ENCODE measurements around the gene TMEM200B.
A peak's percentile ranks its signal among the peaks of the same experiment; 100 is the strongest.
"Not testable (repeated sequence)": the region's sequence is repeated elsewhere in the genome, so short reads cannot be mapped to it uniquely, and the experiment has no call there.

The TMEM200B gene

DNA sequence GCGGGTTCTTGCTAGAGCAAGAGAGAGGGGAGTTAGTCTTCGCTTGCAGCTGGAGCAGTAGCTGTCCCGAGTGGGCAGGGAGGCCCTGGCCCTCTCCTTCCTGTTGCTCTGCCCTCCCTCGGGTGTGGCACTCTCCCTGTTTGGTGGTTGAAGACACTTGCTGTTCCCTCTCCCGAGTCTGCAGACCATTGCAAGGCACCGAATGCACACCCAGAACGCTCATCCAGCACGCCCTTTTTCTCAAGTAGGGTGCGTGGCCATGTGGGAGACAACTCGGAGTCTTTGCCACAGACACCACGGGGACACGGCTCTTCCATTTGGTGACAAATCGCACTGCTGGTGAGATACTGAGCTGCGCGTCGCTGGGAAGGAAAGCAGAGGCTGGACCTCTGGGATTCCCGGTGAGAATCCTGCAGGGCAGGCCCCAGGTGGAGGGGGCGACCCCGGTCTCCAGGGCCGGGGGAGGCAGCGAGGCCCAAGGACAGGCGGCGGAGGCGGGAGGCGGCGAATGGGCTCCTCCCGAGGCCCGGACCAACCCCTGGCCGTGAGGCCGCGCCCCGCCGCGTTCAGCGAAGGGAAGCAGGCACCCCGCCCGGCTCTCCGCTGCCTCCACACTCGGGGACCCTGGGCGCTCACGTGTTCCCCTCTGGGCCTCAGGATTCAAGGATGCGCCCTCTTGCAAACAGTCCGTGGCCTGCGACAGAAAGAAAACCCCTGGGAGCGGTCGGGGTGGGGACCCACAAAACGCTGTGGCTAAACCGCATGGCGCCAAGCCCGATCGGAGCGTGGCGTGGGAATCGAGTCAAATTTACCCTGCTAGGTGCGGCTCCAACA, 10.4 kb upstream of the TMEM200B start:
- no peak for DNase-seq

DNA sequence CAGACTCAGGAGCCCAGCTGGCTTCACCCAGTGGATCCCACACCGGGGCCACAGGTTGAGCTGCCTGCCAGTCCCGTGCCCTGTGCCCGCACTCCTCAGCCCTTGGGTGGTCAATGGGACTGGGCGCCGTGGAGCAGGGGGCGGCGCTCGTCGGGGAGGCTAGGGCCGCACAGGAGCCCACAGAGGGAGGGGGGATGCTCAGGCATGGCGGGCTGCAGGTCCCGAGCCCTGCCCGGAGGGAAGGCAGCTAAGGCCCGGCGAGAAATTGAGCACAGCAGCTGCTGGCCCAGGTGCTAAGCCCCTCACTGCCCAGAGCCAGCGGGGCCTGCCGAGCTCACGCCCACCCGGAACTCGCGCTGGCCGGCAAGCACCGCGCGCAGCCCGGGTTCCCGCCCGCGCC, 7.4 kb upstream of the TMEM200B start:
- DNase-seq: not testable (repeated sequence)

DNA sequence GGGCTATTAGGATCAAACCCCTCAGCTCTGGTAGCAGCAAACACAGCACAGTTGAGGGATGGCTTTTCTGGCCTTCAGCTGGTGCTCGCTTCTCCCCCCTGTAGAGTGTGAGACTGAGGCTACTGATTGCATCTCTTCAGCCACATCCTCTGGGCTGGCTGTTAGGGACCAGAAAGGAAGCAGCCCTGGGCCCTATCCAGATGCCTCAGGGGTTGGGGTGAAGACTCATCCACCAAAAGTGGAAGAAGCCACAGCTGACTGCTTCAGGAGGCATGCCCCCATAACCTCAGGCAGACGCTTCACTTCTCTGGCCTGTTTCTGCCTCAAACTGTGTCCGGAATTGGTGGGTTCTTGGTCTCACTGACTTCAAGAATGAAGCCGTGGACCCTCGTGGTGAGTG, 6.2 kb upstream of the TMEM200B start:
- DNase-seq: no peak

DNA sequence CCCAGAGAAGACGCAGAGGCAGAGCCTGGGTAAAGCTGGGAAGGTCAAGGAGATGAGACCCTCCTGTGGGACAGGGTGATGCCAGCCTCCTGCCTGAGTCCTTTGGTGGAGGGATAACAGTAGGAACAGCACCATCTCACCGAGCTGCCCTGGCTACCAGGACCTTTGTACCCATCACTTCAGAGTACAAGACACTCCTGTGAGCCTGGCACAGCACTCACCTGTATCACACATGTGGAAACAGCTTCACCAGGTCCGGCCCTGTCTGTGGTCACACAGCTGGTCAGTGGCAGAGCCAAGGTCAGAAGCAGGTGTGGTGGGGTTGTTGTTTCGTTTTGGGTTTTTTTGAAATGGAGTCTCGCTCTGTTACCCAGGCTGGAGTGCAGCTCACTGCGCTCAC, 5.0 kb upstream of the TMEM200B start:
- no peak for DNase-seq

DNA sequence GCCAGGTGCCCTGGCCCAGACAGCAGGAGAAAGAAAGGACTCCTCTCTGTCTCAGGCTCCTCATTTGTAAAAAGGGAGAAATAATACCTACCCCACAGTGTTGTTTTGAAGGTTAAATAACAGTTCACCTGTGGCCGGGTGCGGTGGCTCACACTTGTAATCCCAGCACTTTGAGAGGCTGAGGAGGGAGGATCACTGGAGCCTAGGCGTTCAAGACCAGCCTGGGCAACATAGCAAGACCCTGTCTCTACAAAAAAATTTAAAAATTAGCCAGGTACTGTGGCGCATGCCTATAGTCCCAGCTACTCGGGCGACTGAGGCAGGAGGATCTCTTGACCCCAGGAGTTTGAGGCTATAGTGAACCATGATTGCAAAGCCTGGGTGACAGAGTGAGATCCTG, 2.5 kb upstream of the TMEM200B start:
- DNase-seq: no peak

DNA sequence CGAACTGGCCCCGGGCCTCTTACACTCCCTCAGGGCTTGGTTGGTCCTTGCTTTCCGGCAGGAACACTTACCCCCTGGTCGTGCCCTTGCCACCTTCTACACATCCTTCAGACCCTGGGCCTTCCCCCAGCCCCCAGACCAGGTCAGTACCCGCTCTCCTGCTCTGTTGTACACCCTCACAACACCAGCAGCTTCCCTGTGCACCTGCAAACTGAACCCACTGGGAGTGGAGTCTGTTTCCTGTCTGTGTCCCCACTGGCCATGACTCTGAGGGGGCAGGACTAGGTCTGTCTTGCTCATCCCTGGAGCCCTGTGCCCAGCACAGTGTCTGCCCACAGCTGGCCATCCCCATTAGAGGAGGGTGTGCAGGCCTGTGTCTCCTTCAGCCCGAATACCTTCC, 2.1 kb upstream of the TMEM200B start:
- no peak for DNase-seq

DNA sequence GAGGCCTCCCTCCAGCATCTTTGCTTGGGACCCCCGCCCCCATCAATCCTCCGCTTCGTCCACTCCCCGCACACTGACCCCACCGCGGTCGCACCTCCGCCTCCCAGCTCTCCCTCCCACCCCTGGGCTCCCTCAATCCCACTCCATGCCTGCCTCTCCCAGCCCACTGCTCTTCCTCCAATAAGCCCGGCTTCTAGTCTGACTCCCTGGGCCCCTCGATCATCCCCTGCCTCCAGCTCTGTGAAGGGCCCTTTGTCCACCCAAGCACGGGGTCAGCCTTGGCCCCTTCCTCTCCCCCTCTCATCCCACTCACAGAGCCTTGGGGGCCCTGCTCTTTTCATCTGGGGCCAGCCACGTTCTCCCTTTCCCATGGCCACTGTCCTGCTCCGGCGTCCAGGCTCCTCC, 1.5 kb upstream of the TMEM200B start:
- DNase-seq: no peak

DNA sequence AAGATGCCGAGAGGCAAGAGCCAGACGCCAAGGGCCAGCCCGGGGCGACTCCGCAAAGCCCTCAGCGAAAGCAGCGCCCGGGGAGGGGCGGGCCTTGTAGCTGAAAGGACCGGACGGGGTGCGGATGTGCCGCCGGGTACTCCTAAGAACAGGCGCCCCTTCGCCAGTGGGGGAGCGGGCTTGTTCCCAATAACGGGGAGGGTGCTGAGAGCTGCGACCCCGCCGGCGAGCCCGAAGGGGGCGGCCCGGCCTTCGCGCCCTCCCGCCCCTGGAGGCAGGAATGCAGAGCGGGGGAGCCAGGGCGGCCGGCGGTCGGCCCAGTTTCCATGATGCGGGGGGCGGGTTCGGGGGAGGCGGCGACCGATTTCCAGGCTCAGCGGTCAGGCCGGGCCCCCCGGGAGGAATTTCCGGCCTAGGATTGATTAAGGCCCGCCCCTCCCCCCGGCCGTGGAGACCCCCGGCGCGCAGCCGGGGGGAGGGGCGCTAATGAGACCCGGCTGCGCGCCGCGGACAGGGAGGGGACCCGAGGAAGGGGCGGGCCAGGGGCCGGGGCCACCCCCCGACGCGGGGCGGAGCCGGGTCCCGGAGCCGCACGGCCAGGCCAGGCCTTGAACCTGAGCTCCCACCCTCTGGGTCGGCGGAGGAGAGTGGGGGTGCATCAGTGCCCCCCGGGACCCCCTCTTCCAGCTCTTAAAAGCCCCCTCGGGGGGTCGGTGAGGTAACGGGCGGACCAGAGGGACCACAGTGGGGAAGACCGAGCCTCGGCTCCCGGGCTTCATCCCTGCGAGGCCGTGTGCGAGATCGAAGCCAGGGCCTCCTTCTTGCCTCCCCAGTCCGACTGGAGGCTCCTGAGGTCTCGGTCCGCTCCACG, 898 bp upstream of the TMEM200B start:
- peak; percentile 82 for DNase-seq

DNA sequence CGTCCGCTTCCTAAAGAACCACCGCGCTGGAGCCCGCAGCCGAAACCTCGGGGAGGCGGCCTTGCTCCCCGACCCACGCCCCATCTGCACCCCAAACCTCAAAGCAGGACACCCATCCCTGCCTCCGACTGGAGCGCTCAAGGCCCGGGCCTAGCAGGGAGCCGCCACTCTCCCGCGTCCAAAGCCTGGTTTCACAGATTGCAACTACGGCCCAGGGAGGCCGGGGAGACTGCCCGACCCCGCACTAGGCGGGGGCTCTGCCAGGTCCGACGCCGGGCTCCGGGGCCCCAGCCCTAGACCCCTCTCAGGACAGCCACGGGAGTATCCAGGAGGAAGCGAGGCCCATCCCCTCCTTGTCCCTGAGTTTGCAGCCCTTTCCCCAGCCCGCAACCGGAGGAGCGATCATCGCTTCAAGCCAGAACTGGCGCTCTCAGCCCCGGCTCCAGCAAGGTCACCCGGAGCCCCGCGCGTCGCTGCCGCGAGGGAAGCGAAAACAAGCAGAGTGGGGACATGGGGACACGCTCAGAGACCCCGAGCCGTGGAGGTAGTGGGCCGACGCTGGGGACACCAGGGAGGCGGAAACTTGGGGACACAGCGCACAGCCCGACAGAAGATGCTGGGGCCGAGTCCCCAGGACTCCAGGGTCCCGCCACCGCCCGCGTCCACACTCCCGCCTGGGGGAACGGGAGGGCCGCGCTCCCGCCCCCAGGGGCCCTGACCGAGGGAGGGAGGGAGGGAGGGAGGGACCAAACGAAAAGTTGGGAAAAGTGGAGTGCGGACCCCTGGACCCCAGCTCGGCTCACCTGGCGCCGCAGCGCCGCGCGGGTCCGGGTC, 433 bp downstream of the TMEM200B start:
- peak; percentile 72 for DNase-seq

DNA sequence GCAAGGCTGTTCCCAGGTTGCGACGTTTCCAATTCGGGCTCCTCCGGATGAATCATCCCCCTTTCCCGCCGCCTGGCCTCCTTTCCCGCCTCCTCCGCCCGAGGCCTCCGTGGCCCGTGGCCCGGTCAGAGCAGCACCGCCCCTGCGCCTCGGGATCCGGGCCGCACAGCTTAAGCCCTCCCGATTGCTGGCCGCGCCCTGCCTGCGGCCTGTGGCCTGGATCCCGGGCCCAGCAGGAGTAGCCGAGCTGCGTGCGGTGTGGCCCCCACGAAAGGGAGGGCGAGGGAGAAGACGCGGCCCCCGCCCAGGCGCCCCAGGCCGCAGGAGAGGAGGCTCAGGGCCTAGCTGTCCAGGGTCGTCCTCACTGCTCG, 1.0 kb downstream of the TMEM200B start:
- DNase-seq: no peak

DNA sequence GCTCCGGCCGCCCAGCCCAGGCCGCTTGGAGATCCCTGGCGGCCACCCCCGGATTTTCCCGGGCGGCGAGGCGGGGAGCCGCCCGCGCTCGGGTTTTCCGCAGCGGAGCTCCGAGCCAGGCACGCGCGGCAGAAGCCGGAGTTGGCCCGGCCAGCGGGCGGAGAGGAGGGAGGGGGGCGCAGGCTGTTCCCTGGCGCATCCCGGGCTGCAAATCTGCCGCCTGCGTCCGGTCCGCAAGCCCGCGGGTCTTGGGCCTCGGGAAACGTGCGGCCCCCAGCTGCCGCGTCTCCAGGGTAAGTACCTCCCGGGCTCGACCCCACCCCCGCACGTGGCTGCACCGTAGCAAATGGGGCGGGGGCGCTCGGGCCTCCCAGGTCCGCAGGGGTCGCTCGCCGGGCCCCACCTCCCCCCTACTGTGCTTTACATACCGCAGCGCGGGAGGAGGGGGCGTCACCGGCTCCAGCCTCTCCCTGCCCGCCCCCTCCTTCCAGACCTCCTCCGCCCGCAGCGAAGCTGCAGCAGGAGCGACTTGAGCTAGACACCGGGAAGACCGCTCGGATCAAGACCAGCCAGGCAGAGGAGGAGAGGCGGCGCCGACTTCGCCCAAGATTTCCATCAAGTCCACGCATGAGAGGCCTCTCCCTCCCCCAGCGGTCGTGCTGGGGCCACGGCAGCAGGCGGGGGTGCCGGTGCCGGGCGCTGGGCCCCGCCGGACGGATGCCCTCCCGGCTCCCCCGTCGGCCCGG, 1.6 kb downstream of the TMEM200B start:
- DNase-seq: peak; percentile 72

DNA sequence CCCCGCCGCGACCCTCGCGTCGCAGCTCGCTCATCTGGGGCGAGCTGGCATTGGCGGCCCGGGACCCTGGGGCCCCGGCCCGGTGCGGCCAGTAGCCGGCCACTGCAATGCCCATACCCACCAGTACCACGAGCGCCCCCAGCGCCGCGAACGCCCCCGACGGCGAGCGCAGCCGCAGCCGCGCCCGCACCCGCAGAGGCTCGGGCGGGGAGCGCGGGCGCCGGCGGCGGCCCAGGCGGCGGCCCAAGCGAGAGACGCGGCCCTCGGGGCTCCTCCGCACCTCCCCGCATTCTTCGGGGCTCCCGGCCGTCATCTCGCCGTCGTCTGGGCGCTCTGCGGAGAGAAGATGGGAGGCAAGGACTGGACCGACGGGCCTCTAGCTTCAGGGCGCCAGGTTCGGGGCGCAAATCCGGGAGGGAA, 2.2 kb downstream of the TMEM200B start:
- no peak for DNase-seq

DNA sequence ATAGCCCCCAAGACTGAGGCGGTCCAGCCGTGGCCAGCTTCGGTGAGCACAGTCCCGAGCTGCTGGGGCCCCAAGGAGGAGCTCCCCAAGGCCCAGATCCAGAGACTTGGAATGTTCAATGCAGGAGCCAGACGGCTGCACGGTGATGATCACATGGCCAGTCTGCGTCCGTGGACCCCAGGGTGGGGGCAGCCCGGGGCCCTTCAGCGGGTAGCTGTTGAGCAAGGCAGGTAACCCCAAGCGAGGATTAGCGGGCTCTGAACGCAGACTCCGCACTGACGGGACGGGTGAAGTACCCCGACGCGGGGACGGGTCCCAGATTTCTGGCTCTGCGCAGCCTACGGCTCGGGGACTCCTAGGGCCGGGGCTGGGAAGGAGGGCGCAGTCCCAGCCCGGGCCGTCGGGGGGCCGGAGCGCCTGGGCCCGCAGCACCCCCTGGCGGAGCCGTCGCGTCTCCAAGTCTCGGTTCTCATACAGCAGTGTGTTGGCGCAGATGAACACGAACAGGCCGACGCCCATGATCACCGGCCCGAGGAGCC, 2.7 kb downstream of the TMEM200B start:
- DNase-seq: peak; percentile 72

DNA sequence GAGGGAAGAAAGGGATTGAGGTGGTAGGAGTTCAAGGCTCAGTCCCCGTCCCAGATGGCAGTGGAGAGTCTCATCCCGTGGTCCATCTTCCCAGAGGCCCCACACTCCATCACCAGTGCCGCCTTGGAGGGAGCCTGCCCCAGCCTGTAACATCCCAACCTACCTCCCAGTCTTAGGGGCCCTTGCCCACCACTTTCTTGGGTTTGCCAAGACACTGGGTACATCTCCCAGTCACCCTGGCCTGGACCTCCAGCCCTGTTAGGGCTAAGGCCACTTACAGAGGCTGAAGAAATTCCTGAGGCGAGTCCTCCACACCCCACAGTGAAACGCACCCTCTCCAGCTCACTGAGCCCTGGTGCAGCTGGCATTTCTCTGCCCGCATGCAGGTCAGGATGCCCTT, 3.3 kb downstream of the TMEM200B start:
- no peak for DNase-seq

DNA sequence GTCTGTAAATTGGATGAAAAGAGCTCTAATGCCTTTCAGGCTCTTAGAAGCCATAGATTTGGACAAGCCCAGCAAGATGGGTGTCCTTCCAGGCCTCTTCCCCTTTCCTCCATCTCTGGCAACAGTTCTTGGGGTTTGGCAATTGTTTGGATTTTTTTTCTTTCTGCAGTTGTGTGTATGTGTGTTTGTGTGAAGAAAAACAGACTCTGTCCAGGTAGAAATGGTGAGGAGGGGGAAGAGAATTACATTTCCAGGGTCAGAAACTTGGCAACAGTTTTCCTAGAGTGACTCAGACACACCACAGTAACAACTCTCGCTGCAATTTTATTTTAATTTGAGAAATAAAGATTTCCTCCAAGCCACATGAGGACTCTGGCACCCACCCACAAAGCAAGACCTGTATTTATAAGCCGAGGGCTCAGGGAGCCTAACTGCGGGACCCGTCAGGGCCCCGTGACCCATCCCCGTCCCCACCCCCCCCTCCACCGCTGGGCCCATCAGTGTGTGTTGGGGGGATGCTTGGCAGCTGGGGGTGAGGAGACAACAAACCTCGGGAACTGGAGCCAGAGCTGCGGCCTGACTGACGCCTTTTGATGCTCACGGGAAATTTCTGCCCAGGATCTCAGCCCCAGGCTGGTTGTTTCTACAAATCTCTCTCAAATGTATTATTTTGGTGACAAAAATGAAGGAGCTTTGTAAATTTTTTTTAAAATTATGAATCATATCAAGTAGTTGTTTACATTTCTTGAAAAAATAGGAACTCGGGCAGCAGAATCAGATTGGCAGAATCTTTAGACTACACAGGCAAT, 4.4 kb downstream of the TMEM200B start:
- DNase-seq: no peak

DNA sequence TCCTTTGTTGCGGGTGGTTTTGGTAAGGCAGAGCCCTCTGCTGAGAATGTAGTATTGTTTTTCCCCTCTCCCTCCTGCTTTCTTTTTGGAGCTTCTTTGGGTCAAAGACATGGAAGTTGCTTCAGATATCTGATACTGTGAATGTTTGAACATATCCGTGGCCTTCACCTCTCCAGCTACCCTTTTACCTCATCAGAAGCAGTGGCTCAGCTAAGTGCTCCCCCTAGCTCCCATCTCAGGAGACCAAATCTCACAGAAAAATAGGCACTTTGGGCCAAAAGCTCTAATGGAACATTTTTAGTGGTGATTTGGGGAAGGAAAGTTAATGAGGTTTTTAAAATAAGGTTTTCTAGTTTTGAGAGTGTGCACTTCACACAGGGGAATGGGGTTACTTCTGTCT, 6.3 kb downstream of the TMEM200B start:
- no peak for DNase-seq

DNA sequence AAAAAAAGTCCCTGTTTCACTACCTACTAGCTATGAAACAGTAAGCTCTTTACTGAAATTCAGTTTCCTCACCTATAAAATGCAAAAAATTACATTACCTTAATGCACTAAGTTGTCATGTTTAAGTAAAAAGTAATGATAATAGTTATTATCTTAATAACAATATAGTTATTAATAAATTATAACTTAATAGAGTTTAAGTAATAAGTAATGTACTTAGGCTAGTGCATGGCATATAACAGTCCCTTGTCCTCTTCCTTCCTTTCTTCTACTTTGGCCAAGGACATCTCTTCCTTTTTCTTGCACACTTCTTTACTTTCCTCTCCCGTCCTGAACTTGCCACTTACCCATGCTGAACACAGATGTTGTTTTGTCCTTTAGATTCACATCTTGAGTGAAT, 9.0 kb downstream of the TMEM200B start:
- no peak for DNase-seq

DNA sequence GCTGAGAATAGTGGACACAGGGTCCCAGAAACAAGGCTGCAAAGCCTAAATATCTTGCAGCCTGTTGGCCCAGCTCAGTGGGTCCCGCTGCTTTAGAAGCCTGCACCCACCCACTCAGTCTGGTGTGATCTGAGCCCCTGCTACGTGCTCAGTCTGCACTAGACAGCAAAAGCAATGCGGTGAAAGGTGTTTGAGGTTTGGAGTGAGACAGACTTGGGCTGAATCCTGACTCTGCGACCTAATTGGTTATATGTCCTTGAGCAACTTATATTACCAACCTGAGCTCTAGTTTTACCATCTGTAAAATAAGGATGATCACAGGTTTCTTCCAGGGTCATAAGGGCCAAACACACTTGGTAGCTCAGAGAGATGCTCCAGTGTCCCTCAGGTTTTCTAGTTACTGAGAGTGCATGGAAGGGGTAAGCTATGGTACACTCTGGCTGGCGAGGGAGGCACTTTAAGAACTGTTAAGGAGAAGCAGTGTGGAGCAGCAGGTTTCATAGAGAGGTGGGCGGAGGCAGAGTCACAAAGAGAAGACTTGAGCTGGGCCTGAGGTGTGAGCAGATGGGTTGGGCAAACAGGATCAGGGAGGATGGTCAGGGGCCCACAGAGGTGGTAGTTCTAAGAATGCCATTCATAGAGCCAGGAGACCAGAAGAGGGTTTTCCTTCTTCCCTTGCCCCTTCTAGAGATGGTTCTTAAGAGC, 10.1 kb downstream of the TMEM200B start:
- DNase-seq: no peak

DNA sequence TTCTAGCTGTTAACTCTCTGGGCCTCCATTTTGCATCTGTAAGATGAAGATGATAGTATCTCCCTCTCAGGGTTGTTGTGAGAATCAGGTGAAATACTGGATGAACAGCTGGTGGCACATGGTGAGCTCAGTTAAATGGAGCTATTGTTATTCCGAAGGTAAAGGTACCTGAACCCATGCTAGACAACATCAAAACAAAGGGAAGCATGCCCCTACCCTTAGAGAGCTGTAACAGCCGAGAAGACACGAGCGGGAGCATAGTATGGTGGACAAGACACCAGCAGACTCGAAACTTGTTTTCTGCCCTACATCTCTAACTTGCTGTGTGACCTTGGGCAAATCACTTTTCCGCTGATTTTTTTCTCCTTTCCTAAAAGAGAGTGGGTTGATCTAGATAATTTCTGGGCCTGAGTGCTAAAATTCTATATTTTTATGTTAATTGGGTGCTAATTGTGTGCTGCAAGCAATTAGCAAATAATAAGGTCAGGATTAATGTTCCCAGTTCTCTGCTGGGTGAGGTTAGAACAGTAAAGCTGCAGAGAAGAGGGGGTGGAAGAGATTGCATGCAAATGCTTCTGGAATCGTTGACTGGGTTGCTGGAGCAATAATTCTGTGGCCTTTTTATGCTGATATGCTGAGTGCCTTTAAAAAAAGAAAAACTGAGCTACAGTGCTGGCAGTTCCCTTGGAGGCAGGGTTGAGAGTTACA, 10.8 kb downstream of the TMEM200B start:
- no peak for DNase-seq

DNA sequence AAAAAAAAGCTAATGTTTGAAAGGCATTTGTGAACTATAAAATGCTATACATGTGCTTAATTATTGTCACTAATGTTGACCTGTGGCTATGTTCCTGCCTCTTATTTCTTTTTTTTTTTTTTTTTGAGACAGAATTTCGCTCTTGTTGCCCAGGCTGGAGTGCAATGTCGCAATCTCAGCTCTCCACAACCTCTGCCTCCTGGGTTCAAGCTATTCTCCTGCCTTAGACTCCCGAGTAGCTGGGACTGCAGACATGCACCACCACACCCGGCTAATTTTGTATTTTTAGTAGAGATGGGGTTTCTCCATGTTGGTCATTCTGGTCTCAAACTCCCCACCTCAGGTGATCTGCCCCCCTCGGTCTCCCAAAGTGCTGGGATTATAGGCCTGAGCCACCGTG, 15.7 kb downstream of the TMEM200B start:
- DNase-seq: not testable (repeated sequence)

Data from retina (tissue), 1 donor.